SU-DHL-6 (cell line): ENCODE measurements around the gene TAS2R60.

Source experiments
- CTCF ChIP-seq: fragments of 200-600 bp; sonication (generic); IDR thresholded peaks from one replicate; pipeline ENCODE4 v1.5.1; 2017; ENCODE audit warnings: antibody characterized with exemption, mild to moderate bottlenecking, low read length, moderate library complexity; ENCODE audit not compliant: insufficient read depth, poor library complexity, severe bottlenecking
- EZH2phosphoT487 ChIP-seq: fragments of 200-600 bp; sonication (generic), shearing (Covaris generic); conservative IDR thresholded peaks from 2 replicates; pipeline ENCODE4 v1.6.1; 2018; ENCODE audit warnings: mild to moderate bottlenecking, antibody characterized with exemption, low read length, moderate library complexity, mixed read lengths

- TF ChIP-seq CTCF (no peak), EZH2phosphoT487 (no peak)
Measured at GRCh38 chr7:143463556-143463955, 20.3 kb downstream of the TAS2R60 start.
